ENCODE measurements around the gene ZNF677.
"Not testable (repeated sequence)": the region's sequence is repeated elsewhere in the genome, so short reads cannot be mapped to it uniquely, and the experiment has no call there.

Gene ZNF677

GRCh38 chr19:53254411-53255341 lies at the start of gene ZNF677:
Gene ZNF677 (minus strand): TSS chr19:53254873. CDS start chr19:53251550, 3,323 bp downstream.
- DNase-seq = peak; percentile 79

GRCh38 chr19:53301341-53301740 lies 46.7 kb upstream of the ZNF677 start:
- DNase-seq = not testable (repeated sequence)

GRCh38 chr19:53294786-53295441 lies 40.2 kb upstream of the ZNF677 start:
- DNase-seq = no peak

- no peak for DNase-seq
Measured at GRCh38 chr19:53290758-53291549, 36.3 kb upstream of the ZNF677 start.

- no peak for DNase-seq
Measured at GRCh38 chr19:53285087-53285486, 30.4 kb upstream of the ZNF677 start.

GRCh38 chr19:53281947-53282346 lies 27.3 kb upstream of the ZNF677 start:
- peak; percentile 20 for DNase-seq

- DNase-seq = no peak
Measured at GRCh38 chr19:53275480-53275879, 20.8 kb upstream of the ZNF677 start.

GRCh38 chr19:53272044-53272443 lies 17.4 kb upstream of the ZNF677 start:
- DNase-seq = no peak

GRCh38 chr19:53269861-53270260 lies 15.2 kb upstream of the ZNF677 start:
- DNase-seq = not testable (repeated sequence)

- not testable (repeated sequence) for DNase-seq
Measured at GRCh38 chr19:53267623-53268022, 12.9 kb upstream of the ZNF677 start, which contains the start of gene VN1R4. Gene VN1R4 (minus strand): TSS chr19:53267723. CDS start chr19:53267665, 58 bp downstream.

- DNase-seq = not testable (repeated sequence)
Measured at GRCh38 chr19:53257715-53258342, 3.2 kb upstream of the ZNF677 start, which contains the start of gene VN1R2. Gene VN1R2 (plus strand): TSS chr19:53258292. CDS start chr19:53258376, 84 bp downstream.

GRCh38 chr19:53246498-53246897 lies 8.2 kb downstream of the ZNF677 start:
- no peak for DNase-seq

- no peak for DNase-seq
Measured at GRCh38 chr19:53237114-53237777, 17.4 kb downstream of the ZNF677 start.

GRCh38 chr19:53224606-53225005 lies 30.1 kb downstream of the ZNF677 start:
- DNase-seq = no peak

- DNase-seq = not testable (repeated sequence)
Measured at GRCh38 chr19:53222716-53223115, 32.0 kb downstream of the ZNF677 start.

GRCh38 chr19:53212703-53213320 lies 41.9 kb downstream of the ZNF677 start:
- no peak for DNase-seq

- DNase-seq = not testable (repeated sequence)
Measured at GRCh38 chr19:53211554-53211953, 43.1 kb downstream of the ZNF677 start.

GRCh38 chr19:53196777-53197396 lies 57.8 kb downstream of the ZNF677 start:
- DNase-seq = peak; percentile 92

GRCh38 chr19:53195265-53195903 lies 59.3 kb downstream of the ZNF677 start:
- peak; percentile 68 for DNase-seq

- no peak for DNase-seq
Measured at GRCh38 chr19:53193535-53194222, 61.0 kb downstream of the ZNF677 start.

Data from activated T-cell treated with anti-CD3 and anti-CD28 coated beads, Interleukin-2, amount 50 U/mL, for 1 hour (primary cell).